ENCODE results near the gene TPBGL. TPM values are rescaled to one million over a fixed set of nuclear protein-coding genes. Genes with fewer than 3 reads are reported as not detected.

The TPBGL gene
- total RNA-seq: under 1 TPM in 5 of 7 donors, not detected in 2; 0.13 to 0.47 (median 0.32) TPM
- under 1 TPM; 0.19 to 0.27 TPM for polyA plus RNA-seq
- long read RNA-seq, donor 1: 0 reads
- long read RNA-seq, donor 2: 0 reads
- long read RNA-seq, donor 3: 0 reads

GRCh38 chr11:75240311-75241035, at the start of gene TPBGL:
TSS of gene TPBGL (plus strand) at chr11:75240774. CDS start at chr11:75241050, 276 bp downstream.
- Histone ChIP-seq H3K27me3 (no peaks in the 10 kb centered on the region), H3K4me3 (peak within 1 kb of the TSS; percentile 40), H3K9me3 (no peaks in the 10 kb centered on the region), H3K27ac (no peak within 1 kb of the TSS), H3K4me1 (ENCODE audit: insufficient read depth) (peaks cover 4% of the 10 kb centered on the region), H3K36me3 (no peaks in the 10 kb centered on the region)
- DNase-seq: peak in 3 of 5 donors; percentile 33 to 60 (median 53)
- WGBS, 3 donors: 1 to 3% (median 3%) methylated on average over 43 to 58 of the region's 58 CpGs
- intact Hi-C loops (cut with DNase I): loop anchor here in 2 of 4 donors (5.0 to 10.0 kb wide), 3 partner anchors 98 to 308 kb away; no protein-coding TSS in a partner anchor
- no peak for TF ChIP-seq EP300 (IDR thresholded peaks at IDR 0.05)
- TF ChIP-seq CTCF (IDR thresholded peaks at IDR 0.05): no peak
- TF ChIP-seq POLR2A (IDR thresholded peaks at IDR 0.05): no peak

DNA sequence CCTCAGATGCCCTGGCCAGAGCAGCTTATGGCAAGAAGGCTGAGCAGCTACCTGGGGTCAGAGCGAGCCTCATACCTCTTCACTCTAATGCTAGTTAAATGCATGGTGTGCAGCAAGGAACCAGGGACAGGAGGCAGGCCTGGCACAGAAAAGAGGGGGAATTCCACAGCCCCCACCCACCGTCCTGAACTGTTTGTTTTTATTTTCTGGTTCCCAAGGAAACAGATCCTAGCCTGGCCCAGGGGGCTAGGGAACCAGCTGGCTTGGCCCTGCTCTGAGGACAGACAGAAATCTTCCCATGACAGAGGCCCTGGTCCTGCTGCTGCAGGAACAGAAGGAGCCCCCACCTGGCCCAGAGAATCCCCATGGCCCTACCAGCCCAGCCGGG, 49.2 kb upstream of the TPBGL start:
- H3K4me3 ChIP-seq: no peak overlapping the region
- DNase-seq: no peak
- intact Hi-C loops (cut with DNase I): no loop called here
- no peak overlapping the region for H3K27ac ChIP-seq
- no peaks in the 10 kb centered on the region for H3K27me3 ChIP-seq
- no peak for TF ChIP-seq POLR2A (IDR thresholded peaks at IDR 0.05)
- no peak for TF ChIP-seq CTCF (IDR thresholded peaks at IDR 0.05)
- TF ChIP-seq EP300 (IDR thresholded peaks at IDR 0.05): no peak
- no peaks in the 10 kb centered on the region for H3K9me3 ChIP-seq
- 50 to 62% (median 53%) methylated on average over 3 of the region's 3 CpGs for WGBS, 3 donors
- H3K36me3 ChIP-seq: no peaks in the 10 kb centered on the region
- H3K4me1 ChIP-seq (ENCODE audit: insufficient read depth): no peaks in the 10 kb centered on the region

DNA sequence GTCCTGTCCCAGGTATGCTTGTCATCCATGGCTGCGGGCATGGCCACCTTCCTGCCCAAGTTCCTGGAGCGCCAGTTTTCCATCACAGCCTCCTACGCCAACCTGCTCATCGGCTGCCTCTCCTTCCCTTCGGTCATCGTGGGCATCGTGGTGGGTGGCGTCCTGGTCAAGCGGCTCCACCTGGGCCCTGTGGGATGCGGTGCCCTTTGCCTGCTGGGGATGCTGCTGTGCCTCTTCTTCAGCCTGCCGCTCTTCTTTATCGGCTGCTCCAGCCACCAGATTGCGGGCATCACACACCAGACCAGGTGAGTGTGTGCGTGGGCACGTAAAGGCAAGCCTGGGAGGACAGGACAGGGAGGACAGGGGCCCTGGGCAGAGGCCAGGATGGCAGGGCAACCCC, 47.3 kb upstream of the TPBGL start:
- 93 to 98% (median 94%) methylated on average over 15 of the region's 15 CpGs for WGBS, 3 donors
- Histone ChIP-seq H3K27ac (no peak overlapping the region), H3K4me1 (ENCODE audit: insufficient read depth) (no peaks in the 10 kb centered on the region), H3K27me3 (no peaks in the 10 kb centered on the region), H3K9me3 (no peaks in the 10 kb centered on the region), H3K36me3 (no peaks in the 10 kb centered on the region), H3K4me3 (no peak overlapping the region)
- DNase-seq: no peak
- no peak for TF ChIP-seq EP300 (IDR thresholded peaks at IDR 0.05)
- no peak for TF ChIP-seq CTCF (IDR thresholded peaks at IDR 0.05)
- no peak for TF ChIP-seq POLR2A (IDR thresholded peaks at IDR 0.05)
- intact Hi-C loops (cut with DNase I): no loop called here

GRCh38 chr11:75193711-75194110, 46.9 kb upstream of the TPBGL start:
- no peak for DNase-seq
- Histone ChIP-seq H3K27me3 (no peaks in the 10 kb centered on the region), H3K4me1 (ENCODE audit: insufficient read depth) (no peaks in the 10 kb centered on the region), H3K27ac (no peak overlapping the region), H3K4me3 (no peak overlapping the region), H3K9me3 (no peaks in the 10 kb centered on the region), H3K36me3 (no peaks in the 10 kb centered on the region)
- TF ChIP-seq EP300 (IDR thresholded peaks at IDR 0.05) (no peak), CTCF (IDR thresholded peaks at IDR 0.05) (no peak), POLR2A (IDR thresholded peaks at IDR 0.05) (no peak)
- intact Hi-C loops (cut with DNase I): no loop called here
- 80 to 90% (median 88%) methylated on average over 2 of the region's 2 CpGs for WGBS, 3 donors

Measured in ovary (tissue), 10 donors.